Cardiac fibroblast (primary cell): ENCODE results near the gene BCO2.

Experiments used
- DNase-seq, 2 donors: peaks; one replicate each; pipeline versions ENCODE4 v3.0.0 to v3.0.0-alpha.2; 2010; ENCODE audit warnings: low read depth in 2 of 2
- H3K4me3 ChIP-seq, 2 donors: replicated peaks in 1 of 2; 1 replicate in 1 of 2; 2 replicates in 1 of 2; pipeline ENCODE4 v1.5.1; 2011; ENCODE audit warnings: low read depth in 2 of 2, low read length in 2 of 2, mild to moderate bottlenecking in 2 of 2, moderate library complexity in 1 of 2
- CTCF ChIP-seq: IDR thresholded peaks from one replicate; pipeline ENCODE4 v1.5.1; 2011; ENCODE audit warnings: low read depth, mild to moderate bottlenecking, low read length, inconsistent platforms

BCO2 gene

GRCh38 chr11:112167145-112167544 is 8.2 kb upstream of the BCO2 start, which contains the start of gene TEX12:
TSS of gene TEX12 (plus strand) at chr11:112167372. CDS start at chr11:112169269, 1,897 bp downstream.
- no peak within 1 kb of the TSS for H3K4me3 ChIP-seq
- DNase-seq: no peak
- TF ChIP-seq CTCF: no peak

DNA sequence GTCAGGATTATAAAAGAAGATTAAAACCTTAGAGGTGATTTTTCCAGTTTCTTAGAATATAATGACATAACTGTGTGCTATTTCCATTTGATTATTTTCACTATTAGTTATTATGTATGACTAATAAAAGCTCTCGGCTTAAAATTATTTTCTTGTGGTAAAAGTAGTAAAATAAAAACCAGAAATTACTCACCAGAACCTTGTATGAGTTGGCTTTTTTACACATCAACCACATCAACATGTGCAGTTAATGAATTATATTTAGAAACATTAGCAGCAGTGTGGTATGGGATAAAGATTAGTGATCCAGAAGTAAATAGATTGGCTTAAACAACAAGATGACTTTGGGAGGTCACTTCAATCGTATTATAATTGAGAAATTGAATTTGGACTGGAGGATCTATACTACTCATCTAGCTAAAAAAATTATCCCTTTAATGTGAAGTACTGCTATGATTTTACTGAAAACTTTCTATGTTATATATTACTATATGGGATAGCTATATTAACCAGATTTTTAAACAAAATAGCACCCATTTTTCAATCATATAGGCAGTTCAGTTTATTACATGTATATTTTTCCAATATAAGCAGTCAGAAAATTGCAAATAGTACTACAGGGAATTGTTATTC is 2.8 kb upstream of the BCO2 start:
- no peak for TF ChIP-seq CTCF
- H3K4me3 ChIP-seq: no peak overlapping the region
- peak in 1 of 2 donors; percentile 34 for DNase-seq

DNA sequence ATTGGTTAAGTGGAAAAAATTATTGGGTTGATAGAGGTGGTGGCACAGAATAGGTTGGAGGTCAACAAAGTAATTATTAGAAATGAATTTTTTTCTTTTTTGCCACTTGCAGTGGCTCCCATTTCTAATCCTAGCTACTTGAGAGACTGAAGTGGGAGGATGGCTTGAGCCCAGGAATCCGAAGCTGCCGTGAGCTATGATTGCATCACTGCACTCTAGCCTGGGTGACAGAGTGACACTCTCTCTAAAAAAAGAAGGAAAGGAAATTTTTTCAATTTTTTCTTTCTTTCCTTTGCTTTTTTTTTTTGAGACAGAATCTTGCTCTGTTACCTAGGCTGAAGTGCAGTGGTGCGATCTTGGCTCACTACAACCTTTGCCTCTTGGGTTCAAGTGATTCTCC is 2.2 kb upstream of the BCO2 start:
- DNase-seq: peak in 1 of 2 donors; percentile 22
- no peak for TF ChIP-seq CTCF
- no peak overlapping the region for H3K4me3 ChIP-seq

DNA sequence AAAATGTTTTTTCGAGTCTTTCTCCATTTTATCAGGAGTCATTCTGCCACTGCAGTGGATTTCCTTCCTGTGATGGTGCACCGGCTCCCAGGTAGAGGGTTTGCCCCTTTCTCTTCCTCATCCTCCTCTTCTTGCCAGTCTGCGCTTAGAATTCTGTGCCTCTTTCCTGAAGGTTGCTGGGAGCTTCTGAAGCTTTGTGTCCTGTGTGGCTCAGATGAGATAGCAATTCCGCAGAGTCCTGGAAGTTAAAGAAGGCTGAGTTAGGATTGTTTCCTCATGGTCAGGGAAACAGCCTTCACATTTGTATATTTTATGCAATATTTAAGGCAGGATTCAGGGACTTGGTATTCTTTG is 264 bp downstream of the BCO2 start:
- no peak for TF ChIP-seq CTCF
- no peak for DNase-seq
- peak overlapping the region; percentile 23 to 36 for H3K4me3 ChIP-seq

- no peak for DNase-seq
- no peak for TF ChIP-seq CTCF
- no peak overlapping the region for H3K4me3 ChIP-seq
Measured at GRCh38 chr11:112176077-112176476, 765 bp downstream of the BCO2 start.

GRCh38 chr11:112177589-112177988 is 2.3 kb downstream of the BCO2 start:
- DNase-seq: no peak
- no peak overlapping the region for H3K4me3 ChIP-seq
- no peak for TF ChIP-seq CTCF

DNA sequence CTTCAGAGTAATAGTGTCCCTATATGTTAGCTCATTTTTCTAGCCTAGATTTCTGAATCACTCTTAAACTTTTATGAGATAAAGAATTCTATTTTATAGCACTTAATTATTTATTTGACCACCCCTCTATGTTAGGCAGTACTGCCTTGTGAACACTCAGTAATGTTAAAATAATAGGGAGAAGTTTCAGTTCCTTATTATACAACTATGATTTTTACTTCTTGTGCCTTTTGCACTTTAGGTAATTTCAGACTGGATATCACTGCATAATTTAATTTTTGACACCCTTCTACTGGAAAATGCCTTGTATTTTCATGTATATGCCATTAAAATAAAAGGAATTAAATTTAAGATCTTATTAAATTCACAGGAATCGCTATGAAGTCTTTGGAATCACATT is 3.1 kb downstream of the BCO2 start:
- TF ChIP-seq CTCF: no peak
- no peak for DNase-seq

More for the DNA sequence above, 3.1 kb downstream of the BCO2 start:
- no peak overlapping the region for H3K4me3 ChIP-seq
